HepG2 (cell line): ENCODE measurements around the gene RFC1. TPM values are rescaled to one million over a fixed set of nuclear protein-coding genes. Genes with fewer than 3 reads are reported as not detected.

Source experiments
- LCORL ChIP-seq, 2 experiments: fragments of 450-650 bp in 1 of 2; sonication (generic) in 1 of 2; formaldehyde crosslinking in 1 of 2; IDR thresholded peaks; 2 replicates each; pipeline versions ENCODE4 v1.5.0 to v1.6.1; 2017 to 2020; ENCODE audit warnings: antibody characterized with exemption in 1 of 2, missing genetic modification reagents in 1 of 2
- NFRKB ChIP-seq: fragments of 450-650 bp; IDR thresholded peaks from 2 replicates; pipeline ENCODE4 v1.6.1; 2017
- RERE ChIP-seq: IDR thresholded peaks from 2 replicates; pipeline ENCODE4 v1.6.1; 2016; ENCODE audit warnings: low read depth, missing genetic modification reagents, missing compliant biosample characterization
- RNF2 ChIP-seq: fragments of 450-650 bp; conservative IDR thresholded peaks from 2 replicates; pipeline ENCODE4 v1.6.1; 2016; ENCODE audit warnings: low read depth
- SRY ChIP-seq: sonication (generic); formaldehyde crosslinking; IDR thresholded peaks from 2 replicates; pipeline ENCODE4 v1.8.0; 2022; ENCODE audit warnings: mild to moderate bottlenecking, missing genetic modification reagents
- SUZ12 ChIP-seq: fragments of 150-350 bp; IDR thresholded peaks from 2 replicates; pipeline ENCODE4 v1.6.1; 2014; ENCODE audit warnings: low read depth, low read length
- THAP9 ChIP-seq: sonication (generic); formaldehyde crosslinking; IDR thresholded peaks from 2 replicates; pipeline ENCODE4; 2020; ENCODE audit warnings: missing genetic modification reagents, mild to moderate bottlenecking, borderline replicate concordance
- TP53 ChIP-seq: sonication (generic); formaldehyde crosslinking; conservative IDR thresholded peaks from 2 replicates; pipeline ENCODE4 v1.4.0; 2020; ENCODE audit warnings: missing genetic modification reagents
- ZBTB3 ChIP-seq: sonication (generic); formaldehyde crosslinking; IDR thresholded peaks from 2 replicates; pipeline ENCODE4 v1.4.0; 2020; ENCODE audit warnings: low read depth, mild to moderate bottlenecking, moderate library complexity, missing genetic modification reagents, borderline replicate concordance
- ZFP36 ChIP-seq: fragments of 150-350 bp; IDR thresholded peaks from 2 replicates; pipeline ENCODE4 v1.6.1; 2018; ENCODE audit warnings: borderline replicate concordance, low read length, low read depth; ENCODE audit not compliant: partially characterized antibody
- ZFP37 ChIP-seq: sonication (generic); formaldehyde crosslinking; IDR thresholded peaks from 2 replicates; pipeline ENCODE4 v1.4.0; 2020; ENCODE audit warnings: missing genetic modification reagents, borderline replicate concordance
- ZNF703 ChIP-seq: sonication (generic); formaldehyde crosslinking; IDR thresholded peaks from 2 replicates; pipeline ENCODE4 v1.5.1; 2020; ENCODE audit warnings: missing genetic modification reagents, mild to moderate bottlenecking, moderate library complexity, borderline replicate concordance
- polyA plus RNA-seq, 8 experiments: library from polyadenylated mRNA; depleted of rRNA in 3 of 8; stranded (reverse) in 7 of 8; unstranded in 1 of 8; fragments of >200 nt; fragmentation: Illumina TruSeq in 4 of 8; extraction: Trizol in 4 of 8; gene quantifications; 2 replicates each; pipeline versions ENCODE4 v1.2.1 to v1.2.3, GENCODE V29; 2011 to 2016; ENCODE audit warnings: low read depth in 4 of 8, missing spikeins in 1 of 8, mixed read lengths in 1 of 8; ENCODE audit not compliant: insufficient read depth in 1 of 8
- total RNA-seq, 5 experiments: library from RNA; depleted of rRNA; stranded (reverse); fragments of >200 nt; fragmentation: Illumina TruSeq; extraction: Trizol; gene quantifications; 2 replicates each; pipeline ENCODE4 v1.2.3, GENCODE V29; 2016; ENCODE audit warnings: low read depth in 1 of 5
- TF ChIP-seq, protein P1 (sequence below): IDR thresholded peaks from 2 replicates; pipeline ENCODE4 v1.4.0; 2020; ENCODE audit warnings: mild to moderate bottlenecking, missing genetic modification reagents
- TF ChIP-seq, protein P2 (sequence below): sonication (generic); formaldehyde crosslinking; IDR thresholded peaks from 2 replicates; pipeline ENCODE4 v1.4.0; 2020; ENCODE audit warnings: mild to moderate bottlenecking, missing genetic modification reagents

RFC1 gene
- total and polyA plus RNA-seq, 2 of the 13 experiments (the other 11 are each of a cell fraction or from before 2014, with no cell fraction given): 15.9 to 78.8 TPM

GRCh38 chr4:39415678-39416283 is 49.6 kb upstream of the RFC1 start (continued):
- TF ChIP-seq ZNF703 (CRISPR knock-in tag): no peak
- no peak for TF ChIP-seq ZFP37 (CRISPR knock-in tag)
- TF ChIP-seq SRY (CRISPR knock-in tag): no peak
- TF ChIP-seq ZBTB3 (CRISPR knock-in tag): no peak
- TF ChIP-seq SUZ12: no peak
- TF ChIP-seq, protein P1, sequence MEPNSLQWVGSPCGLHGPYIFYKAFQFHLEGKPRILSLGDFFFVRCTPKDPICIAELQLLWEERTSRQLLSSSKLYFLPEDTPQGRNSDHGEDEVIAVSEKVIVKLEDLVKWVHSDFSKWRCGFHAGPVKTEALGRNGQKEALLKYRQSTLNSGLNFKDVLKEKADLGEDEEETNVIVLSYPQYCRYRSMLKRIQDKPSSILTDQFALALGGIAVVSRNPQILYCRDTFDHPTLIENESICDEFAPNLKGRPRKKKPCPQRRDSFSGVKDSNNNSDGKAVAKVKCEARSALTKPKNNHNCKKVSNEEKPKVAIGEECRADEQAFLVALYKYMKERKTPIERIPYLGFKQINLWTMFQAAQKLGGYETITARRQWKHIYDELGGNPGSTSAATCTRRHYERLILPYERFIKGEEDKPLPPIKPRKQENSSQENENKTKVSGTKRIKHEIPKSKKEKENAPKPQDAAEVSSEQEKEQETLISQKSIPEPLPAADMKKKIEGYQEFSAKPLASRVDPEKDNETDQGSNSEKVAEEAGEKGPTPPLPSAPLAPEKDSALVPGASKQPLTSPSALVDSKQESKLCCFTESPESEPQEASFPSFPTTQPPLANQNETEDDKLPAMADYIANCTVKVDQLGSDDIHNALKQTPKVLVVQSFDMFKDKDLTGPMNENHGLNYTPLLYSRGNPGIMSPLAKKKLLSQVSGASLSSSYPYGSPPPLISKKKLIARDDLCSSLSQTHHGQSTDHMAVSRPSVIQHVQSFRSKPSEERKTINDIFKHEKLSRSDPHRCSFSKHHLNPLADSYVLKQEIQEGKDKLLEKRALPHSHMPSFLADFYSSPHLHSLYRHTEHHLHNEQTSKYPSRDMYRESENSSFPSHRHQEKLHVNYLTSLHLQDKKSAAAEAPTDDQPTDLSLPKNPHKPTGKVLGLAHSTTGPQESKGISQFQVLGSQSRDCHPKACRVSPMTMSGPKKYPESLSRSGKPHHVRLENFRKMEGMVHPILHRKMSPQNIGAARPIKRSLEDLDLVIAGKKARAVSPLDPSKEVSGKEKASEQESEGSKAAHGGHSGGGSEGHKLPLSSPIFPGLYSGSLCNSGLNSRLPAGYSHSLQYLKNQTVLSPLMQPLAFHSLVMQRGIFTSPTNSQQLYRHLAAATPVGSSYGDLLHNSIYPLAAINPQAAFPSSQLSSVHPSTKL (CRISPR knock-in tag): peak; percentile 81
- TF ChIP-seq LCORL (IDR thresholded peaks at IDR 0.05): no peak
- 0 out of 2 replicates have a peak, but pooled peaks have one; percentile 30 for TF ChIP-seq LCORL (CRISPR knock-in tag; IDR thresholded peaks at IDR 0.05)
- TF ChIP-seq, protein P2, sequence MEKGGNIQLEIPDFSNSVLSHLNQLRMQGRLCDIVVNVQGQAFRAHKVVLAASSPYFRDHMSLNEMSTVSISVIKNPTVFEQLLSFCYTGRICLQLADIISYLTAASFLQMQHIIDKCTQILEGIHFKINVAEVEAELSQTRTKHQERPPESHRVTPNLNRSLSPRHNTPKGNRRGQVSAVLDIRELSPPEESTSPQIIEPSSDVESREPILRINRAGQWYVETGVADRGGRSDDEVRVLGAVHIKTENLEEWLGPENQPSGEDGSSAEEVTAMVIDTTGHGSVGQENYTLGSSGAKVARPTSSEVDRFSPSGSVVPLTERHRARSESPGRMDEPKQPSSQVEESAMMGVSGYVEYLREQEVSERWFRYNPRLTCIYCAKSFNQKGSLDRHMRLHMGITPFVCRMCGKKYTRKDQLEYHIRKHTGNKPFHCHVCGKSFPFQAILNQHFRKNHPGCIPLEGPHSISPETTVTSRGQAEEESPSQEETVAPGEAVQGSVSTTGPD (CRISPR knock-in tag): no peak
- no peak for TF ChIP-seq ZFP36
- TF ChIP-seq RERE: no peak
- TF ChIP-seq RNF2: no peak
- TF ChIP-seq TP53 (CRISPR knock-in tag): no peak
- TF ChIP-seq NFRKB: no peak
- no peak for TF ChIP-seq THAP9 (CRISPR knock-in tag)
